HepG2 (cell line): ENCODE data around the gene RIPOR3. TPM values are rescaled to one million over a fixed set of nuclear protein-coding genes. Genes with fewer than 3 reads are reported as not detected.

Experiments
- ASH2L ChIP-seq: fragments of 300-600, 200-600 bp; sonication (generic); IDR thresholded peaks from 2 replicates; pipeline ENCODE4 v1.7.0; 2017; ENCODE audit warnings: low read depth, mild to moderate bottlenecking, moderate library complexity, mixed read lengths, low read length; ENCODE audit not compliant: insufficient read length
- BCL3 ChIP-seq: sonication (generic); formaldehyde crosslinking; IDR thresholded peaks from 2 replicates; pipeline ENCODE4 v1.5.1; 2020; ENCODE audit warnings: mild to moderate bottlenecking, missing genetic modification reagents, moderate library complexity
- EP300 ChIP-seq, 3 experiments: sonication (generic) in 1 of 3; formaldehyde crosslinking in 1 of 3; IDR thresholded peaks; 2 replicates each; pipeline versions ENCODE4 v1.5.1 to v1.6.1; 2011 to 2020; ENCODE audit warnings: low read depth in 2 of 3, low read length in 2 of 3, borderline replicate concordance in 1 of 3, improper control_type of control experiment in 1 of 3, mild to moderate bottlenecking in 1 of 3, missing genetic modification reagents in 1 of 3, moderate library complexity in 1 of 3
- GABPA ChIP-seq, 2 experiments: IDR thresholded peaks; 2 replicates each; pipeline ENCODE4 v1.6.1; 2011 to 2016; ENCODE audit warnings: low read depth in 2 of 2, low read length in 1 of 2, missing biosample characterization in 1 of 2, missing genetic modification characterization in 1 of 2
- ISL2 ChIP-seq: sonication (generic); formaldehyde crosslinking; IDR thresholded peaks from 2 replicates; pipeline ENCODE4 v1.5.0; 2020; ENCODE audit warnings: missing genetic modification reagents
- MZF1 ChIP-seq: sonication (generic); formaldehyde crosslinking; IDR thresholded peaks from 2 replicates; pipeline ENCODE4 v1.8.1; 2023; ENCODE audit warnings: mild to moderate bottlenecking, missing genetic modification reagents, borderline replicate concordance
- SAP130 ChIP-seq: IDR thresholded peaks from 2 replicates; pipeline ENCODE4 v1.6.1; 2016; ENCODE audit warnings: low read depth
- SNAPC2 ChIP-seq: sonication (generic); formaldehyde crosslinking; IDR thresholded peaks from 2 replicates; pipeline ENCODE4 v1.8.1; 2022; ENCODE audit warnings: mild to moderate bottlenecking, missing genetic modification reagents
- SRSF4 ChIP-seq: fragments of 200-400 bp; formaldehyde crosslinking; IDR thresholded peaks from one replicate; pipeline ENCODE4 v1.6.1; 2018; ENCODE audit warnings: mild to moderate bottlenecking, low read depth, low read length, moderate library complexity; ENCODE audit not compliant: poor library complexity, severe bottlenecking
- YEATS4 ChIP-seq: sonication (generic); formaldehyde crosslinking; IDR thresholded peaks from 2 replicates; pipeline ENCODE4 v1.4.0; 2020; ENCODE audit warnings: missing genetic modification reagents, borderline replicate concordance
- ZBTB7A ChIP-seq: sonication (generic); formaldehyde crosslinking; IDR thresholded peaks from 2 replicates; pipeline ENCODE4 v1.8.0; 2022; ENCODE audit warnings: mild to moderate bottlenecking, missing genetic modification reagents
- ZNF335 ChIP-seq: sonication (generic); formaldehyde crosslinking; IDR thresholded peaks from 2 replicates; pipeline ENCODE4 v1.4.0; 2020; ENCODE audit warnings: missing genetic modification reagents
- ZNF607 ChIP-seq: sonication (generic); formaldehyde crosslinking; IDR thresholded peaks from 2 replicates; pipeline ENCODE4 v1.5.1; 2020; ENCODE audit warnings: missing genetic modification reagents, mild to moderate bottlenecking, borderline replicate concordance
- ZNF614 ChIP-seq: IDR thresholded peaks from 2 replicates; pipeline ENCODE4 v1.6.1; 2018; ENCODE audit warnings: missing biosample characterization, missing genetic modification reagents, inconsistent platforms, borderline replicate concordance
- polyA plus RNA-seq, 8 experiments: library from polyadenylated mRNA; depleted of rRNA in 3 of 8; stranded (reverse) in 7 of 8; unstranded in 1 of 8; fragments of >200 nt; fragmentation: Illumina TruSeq in 4 of 8; extraction: Trizol in 4 of 8; gene quantifications; 2 replicates each; pipeline versions ENCODE4 v1.2.1 to v1.2.3, GENCODE V29; 2011 to 2016; ENCODE audit warnings: low read depth in 4 of 8, missing spikeins in 1 of 8, mixed read lengths in 1 of 8; ENCODE audit not compliant: insufficient read depth in 1 of 8
- total RNA-seq, 5 experiments: library from RNA; depleted of rRNA; stranded (reverse); fragments of >200 nt; fragmentation: Illumina TruSeq; extraction: Trizol; gene quantifications; 2 replicates each; pipeline ENCODE4 v1.2.3, GENCODE V29; 2016; ENCODE audit warnings: low read depth in 1 of 5
- TF ChIP-seq, protein P1 (sequence below): sonication (generic); formaldehyde crosslinking; IDR thresholded peaks from 2 replicates; pipeline ENCODE4 v1.4.0; 2020; ENCODE audit warnings: mild to moderate bottlenecking, missing genetic modification reagents, borderline replicate concordance
- TF ChIP-seq, protein P2 (sequence below): IDR thresholded peaks from 2 replicates; pipeline ENCODE4 v1.6.1; 2016; ENCODE audit warnings: mild to moderate bottlenecking, missing biosample characterization, missing genetic modification reagents
- TF ChIP-seq, protein P3 (sequence below): sonication (generic); formaldehyde crosslinking; IDR thresholded peaks from 2 replicates; pipeline ENCODE4 v1.4.0; 2020; ENCODE audit warnings: missing genetic modification reagents

Gene RIPOR3
- total and polyA plus RNA-seq, 2 of the 13 experiments (the other 11 are each of a cell fraction or from before 2014, with no cell fraction given) = 0.18 TPM; not detected in 1

- TF ChIP-seq, protein P1, sequence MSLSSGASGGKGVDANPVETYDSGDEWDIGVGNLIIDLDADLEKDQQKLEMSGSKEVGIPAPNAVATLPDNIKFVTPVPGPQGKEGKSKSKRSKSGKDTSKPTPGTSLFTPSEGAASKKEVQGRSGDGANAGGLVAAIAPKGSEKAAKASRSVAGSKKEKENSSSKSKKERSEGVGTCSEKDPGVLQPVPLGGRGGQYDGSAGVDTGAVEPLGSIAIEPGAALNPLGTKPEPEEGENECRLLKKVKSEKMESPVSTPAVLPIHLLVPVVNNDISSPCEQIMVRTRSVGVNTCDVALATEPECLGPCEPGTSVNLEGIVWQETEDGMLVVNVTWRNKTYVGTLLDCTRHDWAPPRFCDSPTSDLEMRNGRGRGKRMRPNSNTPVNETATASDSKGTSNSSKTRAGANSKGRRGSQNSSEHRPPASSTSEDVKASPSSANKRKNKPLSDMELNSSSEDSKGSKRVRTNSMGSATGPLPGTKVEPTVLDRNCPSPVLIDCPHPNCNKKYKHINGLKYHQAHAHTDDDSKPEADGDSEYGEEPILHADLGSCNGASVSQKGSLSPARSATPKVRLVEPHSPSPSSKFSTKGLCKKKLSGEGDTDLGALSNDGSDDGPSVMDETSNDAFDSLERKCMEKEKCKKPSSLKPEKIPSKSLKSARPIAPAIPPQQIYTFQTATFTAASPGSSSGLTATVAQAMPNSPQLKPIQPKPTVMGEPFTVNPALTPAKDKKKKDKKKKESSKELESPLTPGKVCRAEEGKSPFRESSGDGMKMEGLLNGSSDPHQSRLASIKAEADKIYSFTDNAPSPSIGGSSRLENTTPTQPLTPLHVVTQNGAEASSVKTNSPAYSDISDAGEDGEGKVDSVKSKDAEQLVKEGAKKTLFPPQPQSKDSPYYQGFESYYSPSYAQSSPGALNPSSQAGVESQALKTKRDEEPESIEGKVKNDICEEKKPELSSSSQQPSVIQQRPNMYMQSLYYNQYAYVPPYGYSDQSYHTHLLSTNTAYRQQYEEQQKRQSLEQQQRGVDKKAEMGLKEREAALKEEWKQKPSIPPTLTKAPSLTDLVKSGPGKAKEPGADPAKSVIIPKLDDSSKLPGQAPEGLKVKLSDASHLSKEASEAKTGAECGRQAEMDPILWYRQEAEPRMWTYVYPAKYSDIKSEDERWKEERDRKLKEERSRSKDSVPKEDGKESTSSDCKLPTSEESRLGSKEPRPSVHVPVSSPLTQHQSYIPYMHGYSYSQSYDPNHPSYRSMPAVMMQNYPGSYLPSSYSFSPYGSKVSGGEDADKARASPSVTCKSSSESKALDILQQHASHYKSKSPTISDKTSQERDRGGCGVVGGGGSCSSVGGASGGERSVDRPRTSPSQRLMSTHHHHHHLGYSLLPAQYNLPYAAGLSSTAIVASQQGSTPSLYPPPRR (CRISPR knock-in tag) = peak; percentile 23; the same call in 1 of the 2 replicates
- TF ChIP-seq ZBTB7A (CRISPR knock-in tag) (0 out of 2 replicates have a peak, but pooled peaks have one; percentile 26), SAP130 (CRISPR knock-in tag) (peak; percentile 70), ZNF335 (CRISPR knock-in tag) (0 out of 2 replicates have a peak, but pooled peaks have one; percentile 32), YEATS4 (CRISPR knock-in tag) (peak; percentile 16; the same call in 1 of the 2 replicates), ZNF614 (CRISPR knock-in tag) (peak; percentile 61; the same call in 1 of the 2 replicates), ISL2 (CRISPR knock-in tag) (0 out of 2 replicates have a peak, but pooled peaks have one; percentile 27), SRSF4 (no peak), GABPA (IDR thresholded peaks at IDR 0.05; ENCODE audit: low read depth, low read length) (no peak), GABPA (CRISPR knock-in tag; IDR thresholded peaks at IDR 0.05; ENCODE audit: low read depth) (peak; percentile 52), ZNF607 (CRISPR knock-in tag) (peak; percentile 68; the same call in 1 of the 2 replicates), ASH2L (no peak), SNAPC2 (CRISPR knock-in tag) (no peak), EP300 (IDR thresholded peaks at IDR 0.05; ENCODE audit: low read depth in 2 of 2, low read length in 2 of 2) (no peak), EP300 (CRISPR knock-in tag; IDR thresholded peaks at IDR 0.05; ENCODE audit: borderline replicate concordance) (0 out of 2 replicates have a peak, but pooled peaks have one; percentile 46), BCL3 (CRISPR knock-in tag) (peak; percentile 43; the same call in 1 of the 2 replicates), MZF1 (0 out of 2 replicates have a peak, but pooled peaks have one; percentile 18)
- TF ChIP-seq, protein P2, sequence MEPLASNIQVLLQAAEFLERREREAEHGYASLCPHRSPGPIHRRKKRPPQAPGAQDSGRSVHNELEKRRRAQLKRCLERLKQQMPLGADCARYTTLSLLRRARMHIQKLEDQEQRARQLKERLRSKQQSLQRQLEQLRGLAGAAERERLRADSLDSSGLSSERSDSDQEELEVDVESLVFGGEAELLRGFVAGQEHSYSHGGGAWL = peak; percentile 39; the same call in 1 of the 2 replicates
- TF ChIP-seq, protein P3, sequence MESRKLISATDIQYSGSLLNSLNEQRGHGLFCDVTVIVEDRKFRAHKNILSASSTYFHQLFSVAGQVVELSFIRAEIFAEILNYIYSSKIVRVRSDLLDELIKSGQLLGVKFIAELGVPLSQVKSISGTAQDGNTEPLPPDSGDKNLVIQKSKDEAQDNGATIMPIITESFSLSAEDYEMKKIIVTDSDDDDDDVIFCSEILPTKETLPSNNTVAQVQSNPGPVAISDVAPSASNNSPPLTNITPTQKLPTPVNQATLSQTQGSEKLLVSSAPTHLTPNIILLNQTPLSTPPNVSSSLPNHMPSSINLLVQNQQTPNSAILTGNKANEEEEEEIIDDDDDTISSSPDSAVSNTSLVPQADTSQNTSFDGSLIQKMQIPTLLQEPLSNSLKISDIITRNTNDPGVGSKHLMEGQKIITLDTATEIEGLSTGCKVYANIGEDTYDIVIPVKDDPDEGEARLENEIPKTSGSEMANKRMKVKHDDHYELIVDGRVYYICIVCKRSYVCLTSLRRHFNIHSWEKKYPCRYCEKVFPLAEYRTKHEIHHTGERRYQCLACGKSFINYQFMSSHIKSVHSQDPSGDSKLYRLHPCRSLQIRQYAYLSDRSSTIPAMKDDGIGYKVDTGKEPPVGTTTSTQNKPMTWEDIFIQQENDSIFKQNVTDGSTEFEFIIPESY (CRISPR knock-in tag) = peak; percentile 19; the same call in 1 of the 2 replicates
Measured at GRCh38 chr20:50624351-50625016, 66.9 kb downstream of the RIPOR3 start (continued).
